Measurements from ENCODE around the gene KCNH4.

KCNH4 gene

DNA sequence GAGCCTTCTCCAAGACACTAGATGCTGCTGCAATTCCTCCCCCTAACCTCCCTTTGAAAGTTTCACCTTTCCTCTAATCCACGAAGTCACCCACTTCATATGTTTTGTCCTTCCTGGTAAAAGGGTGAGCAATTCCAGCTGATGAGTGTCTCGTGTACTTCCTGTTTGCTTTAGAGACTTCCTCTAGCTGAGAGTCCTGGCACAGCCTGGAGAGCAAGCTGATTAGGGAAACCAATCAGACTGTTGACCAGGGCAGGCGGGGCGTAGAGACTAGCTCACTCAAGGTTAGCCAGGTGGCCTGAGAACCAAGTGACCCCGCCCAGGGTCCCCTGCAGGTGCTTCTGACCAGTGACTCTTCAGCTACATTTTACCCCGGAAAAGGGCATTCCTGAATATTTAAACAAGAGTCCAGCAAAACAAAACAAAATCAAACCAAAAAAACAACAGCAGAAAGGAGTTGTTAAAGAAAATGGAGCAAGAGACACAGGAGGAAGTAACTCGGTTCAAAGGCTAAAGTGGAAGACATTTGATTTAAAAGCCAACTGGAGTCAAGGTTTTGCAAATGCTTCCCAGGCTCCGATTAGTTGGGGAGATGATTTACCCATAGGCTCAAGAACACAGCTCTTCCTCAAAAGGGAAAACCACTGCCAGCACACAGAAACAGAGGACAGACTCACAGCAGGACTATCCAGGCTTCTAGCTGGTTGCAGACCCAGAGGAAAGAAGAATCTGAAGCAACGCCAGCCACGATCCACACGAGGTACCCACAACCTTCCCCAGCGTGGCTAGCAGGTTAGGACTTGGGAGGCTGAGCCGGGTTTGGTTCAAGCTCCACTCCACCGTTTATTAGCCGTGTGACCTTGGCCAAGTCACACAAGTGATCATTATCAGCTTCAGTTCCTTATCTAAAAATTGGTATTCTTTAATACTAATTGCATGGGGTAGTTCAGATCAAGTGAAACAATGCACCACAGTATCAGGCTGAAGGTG is 45.0 kb downstream of the KCNH4 start:
- no peak for DNase-seq

DNA sequence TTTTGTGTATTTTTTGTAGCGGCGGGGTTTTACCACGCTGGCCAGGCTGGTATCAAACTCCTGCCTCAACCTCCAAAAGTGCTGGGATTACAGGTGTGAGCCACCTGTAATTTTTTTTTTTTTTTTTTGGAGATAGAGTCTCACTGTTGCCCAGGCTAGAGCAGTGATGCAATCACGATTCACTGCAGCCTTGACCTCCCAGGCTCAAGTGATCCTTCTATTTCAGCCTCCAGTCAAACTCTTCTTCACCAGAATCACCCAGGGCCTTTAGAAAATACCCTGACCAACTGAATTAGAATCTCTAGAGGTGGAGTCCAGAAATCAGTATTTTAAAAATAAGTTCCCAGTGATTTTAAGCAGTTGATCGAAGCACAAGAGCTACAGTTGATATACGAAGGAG is 45.8 kb downstream of the KCNH4 start:
- no peak for DNase-seq

GRCh38 chr17:42133461-42134041 is 47.4 kb downstream of the KCNH4 start:
- DNase-seq = peak; percentile 23

DNA sequence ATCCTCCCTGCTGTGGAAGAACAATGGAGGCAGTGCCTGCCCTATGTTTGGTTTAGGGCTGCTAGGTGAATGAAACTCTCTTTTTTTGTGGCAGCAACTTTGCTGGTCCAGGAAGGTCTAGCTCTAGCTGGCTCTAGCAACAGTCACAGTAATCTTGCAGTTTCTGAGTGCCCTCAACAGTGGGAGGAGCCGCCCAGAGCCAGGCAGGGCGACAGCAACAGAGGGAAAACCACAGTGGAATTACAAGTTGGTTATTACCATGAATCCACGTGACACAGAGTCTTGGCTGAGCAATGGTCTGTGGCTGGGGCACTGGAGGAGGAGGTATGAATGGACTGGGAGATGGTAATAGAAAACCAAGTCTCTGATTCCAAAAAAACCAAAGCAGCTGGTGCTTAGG is 48.0 kb downstream of the KCNH4 start:
- DNase-seq = no peak

DNA sequence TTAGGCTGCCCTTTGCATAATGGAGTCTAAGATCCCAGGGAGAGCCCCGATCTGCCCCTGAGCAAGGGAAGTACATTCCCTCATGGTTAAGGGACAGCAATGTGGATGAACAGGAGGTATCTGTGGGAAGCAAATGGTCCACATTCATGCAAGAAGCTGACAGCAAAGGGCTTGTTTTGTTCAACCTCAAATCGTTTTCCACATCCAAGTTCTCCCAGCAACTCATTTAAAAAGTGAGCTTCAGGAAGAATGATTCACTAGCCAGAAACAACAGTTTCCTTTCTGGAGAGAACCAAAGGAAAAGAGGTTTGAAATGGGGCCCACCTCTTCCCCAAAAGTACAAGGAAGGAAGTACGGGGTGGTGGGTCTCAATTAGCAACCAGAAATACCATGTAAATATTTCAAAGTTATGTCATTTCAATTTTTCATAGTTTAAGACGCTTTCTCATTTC is 48.9 kb downstream of the KCNH4 start:
- no peak for DNase-seq

DNA sequence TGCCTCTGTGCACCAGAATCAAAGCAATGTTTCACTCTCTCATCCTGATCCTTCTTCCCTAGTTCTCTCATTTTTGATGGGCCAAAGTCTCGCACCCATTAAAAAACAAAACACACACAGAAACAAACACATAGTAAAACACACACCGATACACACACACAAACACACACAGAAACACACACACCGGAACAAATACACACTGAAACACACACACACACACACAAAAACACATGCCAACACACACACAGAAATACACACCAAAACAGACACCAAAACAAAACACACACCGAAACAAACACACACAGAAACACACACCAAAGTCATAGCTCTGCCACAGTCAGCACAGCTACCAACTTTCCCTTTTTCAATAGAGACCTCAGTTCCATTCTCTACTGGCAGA is 49.7 kb downstream of the KCNH4 start:
- DNase-seq = no peak

DNA sequence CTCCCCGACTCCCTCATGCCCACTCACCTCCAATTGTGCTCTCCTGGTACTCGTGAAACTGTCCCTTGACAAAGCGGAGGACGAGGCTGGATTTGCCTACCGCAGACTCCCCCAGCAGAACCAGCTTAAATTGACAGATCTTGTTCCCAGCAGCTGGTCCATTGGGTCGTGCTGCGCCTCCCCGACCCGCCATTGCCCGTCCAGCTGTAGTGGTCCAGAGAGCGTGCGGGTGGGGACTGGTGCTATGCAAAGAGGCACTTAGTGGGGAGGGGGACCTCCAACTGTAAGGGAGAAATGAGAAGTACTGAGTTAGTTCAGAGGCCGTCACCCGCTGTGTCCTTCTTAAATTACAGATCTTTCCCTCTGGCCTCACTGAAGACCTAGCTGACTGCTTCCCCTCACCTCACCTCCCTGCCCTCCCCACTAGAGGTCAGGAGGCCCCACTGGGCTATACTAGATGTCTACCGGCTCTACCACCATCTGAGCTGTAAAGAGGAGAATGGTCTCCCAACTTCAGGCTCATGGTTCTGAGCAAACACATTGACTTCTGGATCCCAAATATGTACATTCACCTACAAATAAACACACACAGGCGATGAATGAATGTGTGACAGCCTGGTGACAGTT is 50.5 kb downstream of the KCNH4 start:
- DNase-seq = no peak

DNA sequence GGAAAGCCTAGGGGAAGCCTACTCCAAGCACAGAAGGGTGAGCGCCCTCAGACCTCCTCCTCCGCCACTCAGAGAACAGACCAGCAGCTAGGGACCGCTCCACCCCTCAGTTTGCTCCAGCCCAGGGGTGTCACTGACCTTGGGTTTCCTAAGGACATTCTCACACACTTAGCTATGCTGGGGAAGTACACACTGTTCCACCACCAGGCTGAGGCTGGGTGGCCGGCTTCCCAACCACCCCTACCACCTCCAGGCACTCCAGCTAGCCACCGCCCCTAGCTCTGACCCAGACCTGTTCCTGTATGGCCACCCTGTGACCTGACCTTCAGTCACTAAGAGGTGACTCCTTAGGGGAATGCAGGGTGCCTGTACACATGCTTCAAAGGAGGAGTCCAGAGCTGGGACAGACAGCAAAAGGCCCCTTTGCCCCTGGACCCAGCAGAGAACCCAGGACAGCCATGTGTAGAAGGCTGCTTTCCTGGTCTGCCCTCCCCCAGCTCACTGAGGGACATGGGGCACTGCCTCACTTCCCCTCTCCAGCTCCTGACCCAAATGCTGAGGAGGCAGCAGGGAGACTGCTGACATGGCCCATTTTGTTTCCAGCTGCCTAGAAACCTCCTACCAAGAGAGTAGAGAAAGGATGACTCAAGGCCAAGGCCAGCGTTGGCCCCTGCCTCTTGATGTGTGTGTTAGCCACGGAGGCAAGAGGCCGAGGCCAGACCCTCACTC is 51.7 kb downstream of the KCNH4 start:
- no peak for DNase-seq

- no peak for DNase-seq
These were observed 53.5 kb downstream of the KCNH4 start for GRCh38 chr17:42127414-42127813.

GRCh38 chr17:42126836-42127235 is 54.1 kb downstream of the KCNH4 start:
- no peak for DNase-seq

DNA sequence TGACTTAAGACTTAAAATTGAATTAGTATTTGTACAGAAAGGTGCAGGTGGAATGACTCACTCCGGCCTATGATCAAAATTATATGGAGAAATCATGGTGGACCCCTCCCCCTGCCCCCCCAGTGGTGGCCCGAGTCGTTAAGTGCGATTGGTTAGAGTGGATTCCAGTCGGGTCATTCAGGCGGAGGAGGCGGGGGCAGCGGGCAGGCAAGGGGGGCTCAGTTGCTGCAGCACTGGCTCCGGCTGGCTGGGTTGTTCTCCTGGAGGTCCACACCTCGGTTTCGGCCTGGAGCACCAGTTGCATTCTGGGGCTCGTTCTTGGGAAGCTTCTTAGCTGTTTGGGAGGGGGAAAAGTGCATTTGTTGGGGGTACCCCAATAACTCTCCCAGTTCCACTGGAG is 55.4 kb downstream of the KCNH4 start:
- no peak for DNase-seq

- DNase-seq = no peak
These were observed 56.7 kb downstream of the KCNH4 start for GRCh38 chr17:42124256-42124655.

DNA sequence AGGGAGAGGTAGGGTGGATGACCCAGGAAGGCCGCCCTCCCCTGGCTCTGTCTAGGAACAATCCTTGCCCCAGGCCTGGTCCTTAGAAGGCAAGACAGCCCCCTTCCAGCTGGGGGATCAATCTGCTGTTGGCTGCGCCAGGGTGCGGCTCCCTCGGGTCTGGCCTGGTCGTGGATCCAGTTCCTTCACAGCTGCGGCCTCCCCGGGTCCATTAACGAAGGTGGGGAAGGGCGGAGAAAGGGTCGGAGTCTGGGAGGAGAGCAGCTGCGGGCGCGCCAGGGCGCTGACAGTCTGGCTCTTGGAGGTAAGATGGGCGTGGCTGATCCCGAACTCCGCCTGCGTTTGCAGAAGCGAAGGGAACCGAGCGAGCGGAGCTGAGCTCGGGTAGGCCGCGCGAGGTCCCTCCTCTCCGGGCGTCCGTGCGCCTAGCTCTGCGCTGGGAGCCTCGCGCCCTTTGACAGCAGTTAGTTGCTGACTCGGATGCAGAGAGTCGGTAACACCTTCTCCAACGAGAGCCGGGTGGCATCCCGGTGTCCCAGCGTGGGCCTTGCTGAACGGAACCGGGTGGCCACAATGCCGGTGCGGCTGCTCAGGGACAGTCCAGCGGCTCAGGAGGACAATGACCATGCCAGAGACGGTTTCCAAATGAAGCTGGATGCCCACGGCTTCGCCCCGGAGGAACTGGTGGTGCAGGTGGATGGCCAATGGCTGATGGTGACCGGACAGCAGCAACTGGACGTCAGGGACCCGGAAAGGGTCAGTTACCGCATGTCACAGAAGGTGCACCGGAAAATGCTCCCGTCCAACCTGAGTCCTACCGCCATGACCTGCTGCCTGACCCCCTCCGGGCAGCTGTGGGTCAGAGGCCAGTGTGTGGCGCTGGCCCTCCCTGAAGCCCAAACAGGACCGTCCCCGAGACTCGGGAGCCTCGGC is 58.3 kb downstream of the KCNH4 start, which contains the start of gene HSPB9:
TSS of gene HSPB9 (plus strand) at position 434 of the 933 bp plus-strand sequence. CDS start at position 481, 47 bp downstream.
- DNase-seq = no peak

- DNase-seq = peak; percentile 38
These were observed 59.9 kb downstream of the KCNH4 start, which contains the start of gene KAT2A for GRCh38 chr17:42120770-42121769. Gene KAT2A, minus strand, starts transcription at chr17:42121367. Its CDS starts 63 bp downstream, at chr17:42121304.

GRCh38 chr17:42120161-42120769 is 60.7 kb downstream of the KCNH4 start:
- no peak for DNase-seq

DNA sequence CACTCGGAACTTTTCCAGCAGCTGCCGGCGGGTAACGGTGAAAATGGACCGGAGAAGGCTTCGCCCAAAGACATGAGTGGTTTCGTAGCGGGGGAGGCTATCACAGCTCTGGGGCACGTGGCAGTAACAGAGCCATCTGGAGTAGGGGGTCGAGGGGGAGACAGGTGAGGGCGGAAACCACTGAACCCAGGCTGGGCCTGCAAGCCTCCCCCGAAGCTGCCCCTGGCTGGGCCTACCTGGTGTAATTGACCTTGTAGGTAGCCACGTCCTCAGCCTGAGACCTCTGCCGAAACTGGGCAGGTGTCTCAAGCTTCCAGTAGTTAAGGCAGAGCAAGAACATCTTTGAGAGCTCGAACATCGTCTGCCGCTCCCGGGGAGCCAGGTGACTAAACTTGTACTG is 61.6 kb downstream of the KCNH4 start:
- no peak for DNase-seq

- DNase-seq = peak; percentile 16
These were observed 62.4 kb downstream of the KCNH4 start for GRCh38 chr17:42118545-42118944.

DNA sequence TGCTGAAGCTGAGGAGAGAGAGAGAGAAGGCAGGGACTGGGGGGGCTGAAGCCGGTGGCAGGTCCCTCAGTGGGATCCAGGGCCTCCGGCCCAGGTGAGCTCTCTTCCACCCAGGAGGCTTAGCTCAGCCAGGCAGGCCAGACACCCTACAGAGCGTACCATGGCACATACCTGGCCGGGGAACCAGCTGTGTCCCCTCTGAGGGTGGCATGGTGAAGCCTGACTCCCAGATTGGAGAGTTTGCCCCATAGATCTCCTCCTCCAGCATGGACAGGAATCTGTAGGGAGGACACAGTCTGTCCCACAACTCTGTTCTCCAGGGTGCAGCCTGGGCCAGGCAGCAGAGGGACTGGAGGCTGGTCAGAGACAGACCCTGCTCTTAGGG is 62.8 kb downstream of the KCNH4 start:
- DNase-seq = no peak

- DNase-seq = no peak
These were observed 63.4 kb downstream of the KCNH4 start for GRCh38 chr17:42117397-42118125.
